Peyer's patch (tissue), 4 donors: ENCODE results near the gene EGLN2. TPM values are rescaled to one million over a fixed set of nuclear protein-coding genes. Genes with fewer than 3 reads are reported as not detected.

Source experiments
- DNase-seq, 3 donors: peaks; one replicate each; pipeline ENCODE4 v3.0.0-alpha.2; 2017 to 2019
- H3K27ac ChIP-seq, 4 donors: fragments of 200-600 bp; sonication (generic); one replicate each; pipeline ENCODE4 v1.5.1; 2016 to 2019
- H3K27me3 ChIP-seq, 2 donors: fragments of 200-600 bp; sonication (generic); one replicate each; pipeline ENCODE4 v1.5.1; 2019
- H3K36me3 ChIP-seq, 3 donors: fragments of 200-600 bp; sonication (generic); one replicate each; pipeline ENCODE4 v1.5.1; 2016 to 2019
- H3K4me1 ChIP-seq, 4 donors: fragments of 200-600 bp; sonication (generic); one replicate each; pipeline ENCODE4 v1.5.1; 2016 to 2019
- H3K4me3 ChIP-seq, 4 donors: fragments of 200-600 bp; sonication (generic); 1 replicate in 3 of 4; 2 replicates in 1 of 4; pipeline ENCODE4 v1.5.1; 2016 to 2019; ENCODE audit warnings: mild to moderate bottlenecking in 1 of 4
- H3K9me3 ChIP-seq, 4 donors: fragments of 200-600 bp; sonication (generic); one replicate each; pipeline ENCODE4 v1.5.1; 2016 to 2019; ENCODE audit warnings: mild to moderate bottlenecking in 1 of 4
- POLR2A ChIP-seq, 2 donors: fragments of 450-650 bp; IDR thresholded peaks; one replicate each; pipeline ENCODE4 v1.5.1; 2017; ENCODE audit warnings: antibody characterized with exemption in 2 of 2, mild to moderate bottlenecking in 2 of 2, moderate library complexity in 2 of 2
- total RNA-seq, 4 donors: library from RNA; depleted of rRNA; stranded (reverse); fragments of >200 nt; gene quantifications; one replicate each; pipeline ENCODE4 v1.1.0, GENCODE V29; 2016
- TF ChIP-seq, protein P1 (sequence below), 6 experiments: fragments of 450-650 bp in 4 of 6; fragments of 200-600 bp in 2 of 6; sonication (generic) in 1 of 6; IDR thresholded peaks; one replicate each; pipeline ENCODE4 v1.5.1; 2017 to 2019; ENCODE audit warnings: antibody characterized with exemption in 6 of 6, mild to moderate bottlenecking in 3 of 6, moderate library complexity in 1 of 6

The EGLN2 gene
- total RNA-seq, 4 donors from 2014 or later = 75.8 to 96.6 (median 88.1) TPM

DNA sequence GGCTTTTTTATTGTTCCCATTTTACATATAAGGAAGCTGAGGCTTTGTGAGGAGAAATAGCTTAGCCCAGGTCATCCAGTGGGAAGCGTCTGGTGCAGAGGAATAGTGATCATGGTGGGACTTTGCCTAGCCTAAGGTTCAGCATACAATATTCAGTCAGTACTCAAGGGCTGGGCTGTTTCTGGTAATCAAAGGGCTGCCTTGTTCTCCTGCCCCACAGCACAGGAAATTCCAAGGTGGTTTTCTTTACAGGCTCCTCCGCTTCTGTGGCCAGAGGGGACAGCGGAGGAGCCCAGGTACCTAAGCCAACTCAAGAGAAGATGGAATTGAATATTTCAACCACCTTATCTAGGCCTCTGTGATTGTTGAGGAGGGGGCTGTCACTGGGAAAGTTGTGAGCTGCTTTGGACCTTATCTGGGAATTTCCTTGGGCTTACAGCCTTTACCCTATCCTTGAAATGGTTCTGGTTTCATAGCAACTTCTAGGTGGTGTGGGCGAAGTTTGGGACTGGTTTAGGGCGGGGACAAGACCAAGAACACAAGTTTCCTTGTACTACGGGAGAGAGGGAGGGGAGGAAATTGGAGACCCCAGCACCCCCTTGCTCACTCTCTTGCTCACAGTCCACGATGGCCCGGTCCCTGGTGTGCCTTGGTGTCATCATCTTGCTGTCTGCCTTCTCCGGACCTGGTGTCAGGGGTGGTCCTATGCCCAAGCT lies 23.9 kb upstream of the EGLN2 start, which contains the start of gene MIA:
Gene MIA (plus strand): TSS at position 606 of the 716 bp plus-strand sequence. CDS start 22 bp downstream, at position 628.
- no peak for DNase-seq
- H3K27ac ChIP-seq = no peak within 1 kb of the TSS
- H3K9me3 ChIP-seq = no peaks in the 10 kb centered on the region
- no peaks in the 10 kb centered on the region for H3K27me3 ChIP-seq
- H3K4me1 ChIP-seq = peaks cover 0 to 15% (median 2%) of the 10 kb centered on the region in 4 donors
- H3K36me3 ChIP-seq = no peaks in the 10 kb centered on the region
- TF ChIP-seq, protein P1, sequence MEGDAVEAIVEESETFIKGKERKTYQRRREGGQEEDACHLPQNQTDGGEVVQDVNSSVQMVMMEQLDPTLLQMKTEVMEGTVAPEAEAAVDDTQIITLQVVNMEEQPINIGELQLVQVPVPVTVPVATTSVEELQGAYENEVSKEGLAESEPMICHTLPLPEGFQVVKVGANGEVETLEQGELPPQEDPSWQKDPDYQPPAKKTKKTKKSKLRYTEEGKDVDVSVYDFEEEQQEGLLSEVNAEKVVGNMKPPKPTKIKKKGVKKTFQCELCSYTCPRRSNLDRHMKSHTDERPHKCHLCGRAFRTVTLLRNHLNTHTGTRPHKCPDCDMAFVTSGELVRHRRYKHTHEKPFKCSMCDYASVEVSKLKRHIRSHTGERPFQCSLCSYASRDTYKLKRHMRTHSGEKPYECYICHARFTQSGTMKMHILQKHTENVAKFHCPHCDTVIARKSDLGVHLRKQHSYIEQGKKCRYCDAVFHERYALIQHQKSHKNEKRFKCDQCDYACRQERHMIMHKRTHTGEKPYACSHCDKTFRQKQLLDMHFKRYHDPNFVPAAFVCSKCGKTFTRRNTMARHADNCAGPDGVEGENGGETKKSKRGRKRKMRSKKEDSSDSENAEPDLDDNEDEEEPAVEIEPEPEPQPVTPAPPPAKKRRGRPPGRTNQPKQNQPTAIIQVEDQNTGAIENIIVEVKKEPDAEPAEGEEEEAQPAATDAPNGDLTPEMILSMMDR (IDR thresholded peaks at IDR 0.05) = no peak
- TF ChIP-seq POLR2A (IDR thresholded peaks at IDR 0.05) = no peak
- H3K4me3 ChIP-seq = no peak within 1 kb of the TSS

DNA sequence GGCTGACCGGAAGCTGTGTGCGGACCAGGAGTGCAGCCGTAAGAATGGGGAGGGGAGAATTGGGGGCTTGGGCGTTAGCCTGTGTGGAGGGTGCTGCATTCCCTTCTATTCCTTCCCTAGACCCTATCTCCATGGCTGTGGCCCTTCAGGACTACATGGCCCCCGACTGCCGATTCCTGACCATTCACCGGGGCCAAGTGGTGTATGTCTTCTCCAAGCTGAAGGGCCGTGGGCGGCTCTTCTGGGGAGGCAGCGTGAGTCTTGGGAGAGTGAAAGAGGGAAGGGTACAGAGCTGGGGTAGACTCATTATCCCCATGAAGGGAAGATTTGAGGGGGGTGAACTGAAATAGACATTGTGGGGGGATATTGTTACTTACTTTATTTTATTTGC lies 23.4 kb upstream of the EGLN2 start:
- TF ChIP-seq POLR2A (IDR thresholded peaks at IDR 0.05) = no peak
- TF ChIP-seq, protein P1 (IDR thresholded peaks at IDR 0.05) = no peak
- H3K36me3 ChIP-seq = no peaks in the 10 kb centered on the region
- DNase-seq = no peak
- no peaks in the 10 kb centered on the region for H3K27me3 ChIP-seq
- H3K4me1 ChIP-seq = peaks cover 0 to 15% (median 2%) of the 10 kb centered on the region in 4 donors
- H3K4me3 ChIP-seq = no peak overlapping the region
- no peaks in the 10 kb centered on the region for H3K9me3 ChIP-seq
- H3K27ac ChIP-seq = no peak overlapping the region

DNA sequence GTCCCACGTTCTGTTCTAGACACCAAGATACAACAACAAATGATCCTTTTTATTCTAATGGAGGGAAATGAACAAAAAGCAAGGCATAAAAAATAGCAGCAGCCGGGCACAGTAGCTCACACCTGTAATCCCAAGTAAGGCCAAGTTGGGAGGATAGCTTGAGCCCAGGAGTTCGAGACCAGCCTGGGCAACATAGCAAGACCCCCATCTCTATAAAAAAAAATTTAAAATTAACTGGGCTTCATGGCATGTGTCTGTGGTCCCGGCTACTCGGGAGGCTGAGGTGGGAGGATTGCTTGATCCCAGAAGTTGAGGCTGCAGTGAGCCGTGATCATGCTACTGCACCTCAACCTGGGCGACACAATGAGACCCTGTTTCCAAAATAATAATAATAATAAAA lies 22.6 kb upstream of the EGLN2 start:
- Histone ChIP-seq H3K9me3 (no peaks in the 10 kb centered on the region), H3K4me3 (no peak overlapping the region), H3K27me3 (no peaks in the 10 kb centered on the region), H3K27ac (peak overlapping the region in 1 of 4 donors; percentile 98), H3K36me3 (no peaks in the 10 kb centered on the region), H3K4me1 (peaks cover 0 to 15% (median 2%) of the 10 kb centered on the region in 4 donors)
- no peak for TF ChIP-seq POLR2A (IDR thresholded peaks at IDR 0.05)
- TF ChIP-seq, protein P1 (IDR thresholded peaks at IDR 0.05) = no peak
- DNase-seq = no peak

DNA sequence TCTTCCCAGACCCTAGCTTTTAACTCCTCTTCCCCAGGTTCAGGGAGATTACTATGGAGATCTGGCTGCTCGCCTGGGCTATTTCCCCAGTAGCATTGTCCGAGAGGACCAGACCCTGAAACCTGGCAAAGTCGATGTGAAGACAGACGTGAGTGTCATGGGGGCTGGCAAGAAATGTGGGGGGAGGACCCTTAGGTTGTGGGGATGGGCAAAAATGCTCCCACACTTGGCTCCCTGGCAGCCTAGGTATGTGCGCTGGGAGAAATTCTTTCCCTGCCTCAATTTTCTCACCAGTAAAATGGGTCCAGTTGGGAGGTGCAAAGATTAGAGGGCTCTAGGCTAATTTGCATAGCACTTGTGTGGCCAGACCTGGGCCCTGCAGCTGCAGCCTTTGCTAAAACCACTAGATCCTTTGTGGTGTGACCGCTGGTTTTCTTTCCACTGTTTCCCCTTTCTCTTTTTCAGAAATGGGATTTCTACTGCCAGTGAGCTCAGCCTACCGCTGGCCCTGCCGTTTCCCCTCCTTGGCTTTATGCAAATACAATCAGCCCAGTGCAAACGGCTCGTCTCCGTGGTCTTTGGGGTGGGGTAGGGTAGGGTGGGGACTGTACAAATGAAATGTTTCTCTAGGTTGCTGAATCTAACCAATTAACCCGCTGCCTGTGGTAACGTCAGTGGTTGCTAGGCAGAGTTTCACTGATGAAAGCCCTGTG lies 21.9 kb upstream of the EGLN2 start:
- H3K9me3 ChIP-seq = no peaks in the 10 kb centered on the region
- DNase-seq = peak; percentile 82 to 98 (median 98)
- H3K4me3 ChIP-seq = peak overlapping the region; percentile 66 to 92 (median 76)
- H3K27me3 ChIP-seq = no peaks in the 10 kb centered on the region
- H3K4me1 ChIP-seq = peaks cover 0 to 15% (median 2%) of the 10 kb centered on the region in 4 donors
- peaks cover 0 to 2% (median 0%) of the 10 kb centered on the region in 3 donors for H3K36me3 ChIP-seq
- TF ChIP-seq POLR2A (IDR thresholded peaks at IDR 0.05) = no peak
- TF ChIP-seq, protein P1 (IDR thresholded peaks at IDR 0.05) = peak in 1 of 6 experiments; percentile 10
- H3K27ac ChIP-seq = peak overlapping the region; percentile 93 to 99 (median 98)

DNA sequence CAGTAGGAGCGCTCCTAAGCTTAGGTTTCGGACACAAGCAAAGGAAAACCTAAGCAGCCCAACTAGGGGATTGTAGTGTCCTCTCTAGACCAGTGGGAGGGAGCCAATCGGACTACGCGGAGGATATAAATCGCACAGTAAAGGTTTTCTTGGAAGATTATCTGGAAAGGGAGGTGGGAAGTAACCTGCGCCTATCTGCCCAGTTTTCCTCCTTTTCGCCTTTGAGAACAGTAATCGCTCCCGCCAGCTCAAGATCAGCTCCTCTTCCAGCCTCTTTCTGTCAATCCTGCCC lies 21.4 kb upstream of the EGLN2 start:
- H3K27ac ChIP-seq = peak overlapping the region; percentile 93 to 99 (median 98)
- TF ChIP-seq POLR2A (IDR thresholded peaks at IDR 0.05) = no peak
- TF ChIP-seq, protein P1 (IDR thresholded peaks at IDR 0.05) = no peak
- H3K9me3 ChIP-seq = no peaks in the 10 kb centered on the region
- peak overlapping the region; percentile 66 to 92 (median 76) for H3K4me3 ChIP-seq
- peaks cover 0 to 5% (median 0%) of the 10 kb centered on the region in 3 donors for H3K36me3 ChIP-seq
- no peak for DNase-seq
- H3K4me1 ChIP-seq = peaks cover 0 to 15% (median 2%) of the 10 kb centered on the region in 4 donors
- no peaks in the 10 kb centered on the region for H3K27me3 ChIP-seq
